Stimulated activated CD8-positive, alpha-beta memory T cell treated with anti-CD3 and anti-CD28 coated beads, Interleukin-7, amount 100 ng/mL, for 48 hours (primary cell): Measurements from ENCODE around the gene BRD8.

Source experiments
- DNase-seq, 2 donors: peaks; one replicate each; pipeline ENCODE4 v3.0.0-alpha.2; 2020; ENCODE audit warnings: low read depth in 1 of 2; ENCODE audit errors: extremely low read depth in 1 of 2

The BRD8 gene

GRCh38 chr5:138105709-138106108, 72.7 kb downstream of the BRD8 start:
- DNase-seq: no peak

GRCh38 chr5:138103319-138103637, 75.2 kb downstream of the BRD8 start:
- no peak for DNase-seq

- DNase-seq: no peak
Measured at GRCh38 chr5:138102454-138103318, 75.7 kb downstream of the BRD8 start.

GRCh38 chr5:138096997-138097828, 81.2 kb downstream of the BRD8 start:
- no peak for DNase-seq

GRCh38 chr5:138096363-138096762, 82.1 kb downstream of the BRD8 start:
- no peak for DNase-seq

GRCh38 chr5:138095100-138095907, 83.1 kb downstream of the BRD8 start:
- DNase-seq: no peak

GRCh38 chr5:138093036-138093435, 85.4 kb downstream of the BRD8 start:
- no peak for DNase-seq

- DNase-seq: no peak
Measured at GRCh38 chr5:138092301-138092700, 86.1 kb downstream of the BRD8 start.

- no peak for DNase-seq
Measured at GRCh38 chr5:138091685-138092084, 86.7 kb downstream of the BRD8 start.
